Fibroblast of skin of right quadriceps (primary cell): ENCODE data around the gene ZBTB8A.
"Not testable (repeated sequence)": the region's sequence is repeated elsewhere in the genome, so short reads cannot be mapped to it uniquely, and the experiment has no call there.

Experiments used
- DNase-seq: peaks from one replicate; pipeline ENCODE4 v3.0.0-alpha.2; 2013

ZBTB8A gene

DNA sequence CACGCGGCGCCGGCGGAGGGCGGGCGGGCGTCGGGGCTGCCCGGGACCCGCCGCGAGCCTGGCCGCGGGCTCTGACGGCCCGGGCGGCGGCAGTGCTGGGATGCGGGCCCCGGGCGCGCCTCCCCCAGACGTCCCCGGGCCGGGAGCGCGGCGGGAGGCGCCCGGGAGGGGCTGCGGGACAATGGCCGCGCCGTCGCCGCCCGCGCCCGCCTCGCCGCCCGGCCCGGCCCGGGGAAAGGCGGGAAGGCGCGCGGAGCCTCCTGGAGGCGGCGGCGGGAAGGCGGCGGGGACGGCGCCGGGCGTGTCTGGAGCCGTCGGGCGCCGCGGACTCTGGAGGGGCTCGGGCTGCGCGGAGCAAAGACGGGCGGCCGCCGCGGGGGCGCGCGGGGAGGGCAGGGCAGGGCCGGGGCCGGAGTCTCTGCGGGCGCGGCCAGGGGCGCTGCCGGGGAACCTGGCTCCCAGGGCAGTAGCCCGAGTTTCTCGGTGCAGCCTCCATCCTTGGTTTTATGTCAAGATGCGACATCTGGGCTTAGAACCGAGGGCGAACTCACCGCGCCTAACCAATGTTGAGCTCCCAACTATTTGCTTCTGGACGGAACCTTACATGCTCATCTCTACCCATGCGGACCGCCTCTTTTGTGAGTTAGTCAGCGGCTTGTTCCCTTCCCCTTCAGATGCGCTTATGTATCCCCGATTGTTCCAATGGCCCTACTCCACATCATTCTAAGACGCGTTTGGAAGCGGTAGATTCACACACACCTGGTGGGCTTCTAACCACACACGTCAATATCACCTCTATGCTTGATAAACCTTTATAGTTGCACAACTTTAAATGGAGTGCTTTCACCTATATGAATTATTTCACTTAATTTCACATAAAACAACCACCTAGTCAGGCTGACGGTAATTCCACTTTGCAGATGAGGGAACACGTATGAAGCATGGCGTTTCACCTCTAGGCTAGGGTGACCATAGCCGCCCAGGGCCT, 651 bp downstream of the ZBTB8A start:
- DNase-seq, result peak; percentile 40

DNA sequence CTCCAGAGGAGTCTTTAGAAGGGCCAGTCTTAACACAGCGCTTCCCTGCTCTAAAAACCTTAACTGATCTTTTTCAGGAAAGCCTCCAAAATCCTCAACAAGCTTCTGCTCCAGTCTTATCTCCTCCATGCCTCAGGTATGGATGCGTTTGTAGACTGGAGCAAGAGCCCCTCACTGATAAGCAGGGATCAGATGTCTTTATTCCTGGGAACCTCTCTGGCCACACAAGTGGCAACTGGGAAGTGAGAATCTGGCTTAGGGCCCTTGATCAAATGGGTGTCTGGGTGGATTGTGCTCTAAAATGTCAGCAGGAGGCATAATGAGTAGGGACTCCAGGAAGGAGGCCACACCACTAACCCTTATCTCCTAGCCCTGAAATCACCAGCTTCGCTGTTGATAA, 1.4 kb downstream of the ZBTB8A start:
- no peak for DNase-seq

DNA sequence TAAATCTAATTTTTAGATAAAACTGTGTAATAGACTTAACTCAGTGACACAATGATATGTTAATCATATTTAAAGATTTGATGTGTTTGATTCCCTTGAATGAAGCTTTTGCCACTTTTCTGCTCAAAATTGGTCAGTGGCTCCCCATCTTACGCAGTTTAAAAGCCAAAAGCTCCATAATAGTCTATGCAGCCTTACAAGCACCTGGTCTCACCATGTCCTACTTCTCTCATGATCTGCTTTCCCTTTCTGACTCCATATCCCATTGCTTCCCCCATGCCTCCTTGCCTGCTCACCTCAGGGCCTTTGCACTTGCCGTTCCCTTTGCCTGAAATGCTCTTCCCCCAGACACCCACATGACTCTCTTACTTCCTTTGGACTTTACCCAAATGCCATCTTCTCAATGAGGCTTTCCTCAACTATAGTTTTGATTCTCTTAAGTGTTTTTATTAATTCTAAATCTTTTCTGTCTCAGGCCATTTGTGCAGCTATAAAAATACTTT, 1.9 kb downstream of the ZBTB8A start:
- DNase-seq, result no peak

DNA sequence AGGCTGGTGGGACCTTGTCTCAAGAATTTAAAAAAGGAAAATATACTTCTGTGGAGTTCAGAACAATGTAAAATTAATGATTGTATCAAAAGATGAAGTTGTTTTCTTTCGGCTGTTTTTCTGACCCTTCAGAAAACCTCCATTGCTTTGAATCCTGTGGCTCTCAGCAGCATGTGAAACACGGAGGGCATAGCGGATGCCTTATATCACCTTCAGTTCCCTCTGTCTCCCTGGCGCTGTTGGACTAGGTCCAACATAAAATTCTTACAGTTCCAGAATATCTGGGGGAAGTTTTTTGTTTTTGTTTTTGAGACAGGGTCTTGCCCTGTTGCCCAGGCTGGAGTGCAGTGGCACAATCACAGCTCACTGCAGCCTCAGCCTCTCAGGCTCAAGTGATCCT, 7.4 kb downstream of the ZBTB8A start:
- no peak for DNase-seq

DNA sequence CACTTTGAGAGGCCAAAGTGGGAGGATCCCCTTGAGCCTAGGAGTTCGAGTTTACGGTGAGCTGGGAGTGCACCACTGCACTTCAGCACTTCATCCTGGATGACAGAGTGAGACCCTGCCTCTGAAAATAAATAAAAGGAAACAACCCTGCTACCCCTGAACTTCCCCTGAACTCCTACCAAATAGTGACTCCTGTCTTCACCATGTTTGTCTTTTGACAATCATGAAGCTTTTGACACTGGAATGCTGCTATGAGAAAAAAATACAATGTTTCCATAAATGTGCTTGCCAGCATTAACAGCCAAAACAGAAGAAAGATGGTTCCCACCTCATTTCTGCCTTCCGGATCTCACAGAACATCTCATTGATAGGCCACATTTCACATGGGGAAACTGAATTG, 10.4 kb downstream of the ZBTB8A start:
- DNase-seq, result no peak

DNA sequence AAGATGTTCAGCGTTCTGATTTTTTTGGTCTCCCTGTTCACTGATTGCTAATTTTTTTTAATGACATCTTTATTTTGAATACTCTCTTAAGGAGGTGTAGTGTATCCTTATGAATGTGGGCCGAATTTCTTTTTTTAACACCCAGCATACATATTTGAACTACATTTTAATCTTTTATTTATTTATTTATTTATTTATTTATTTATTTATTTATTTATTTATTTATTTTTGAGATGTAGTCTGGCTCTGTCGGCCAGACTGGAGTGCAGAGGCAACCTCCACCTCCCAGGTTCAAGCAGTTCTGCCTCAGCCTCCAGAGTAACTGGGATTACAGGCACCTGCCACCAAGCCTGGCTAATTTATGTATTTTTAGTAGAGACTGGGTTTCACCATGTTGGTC, 15.1 kb downstream of the ZBTB8A start:
- no peak for DNase-seq

DNA sequence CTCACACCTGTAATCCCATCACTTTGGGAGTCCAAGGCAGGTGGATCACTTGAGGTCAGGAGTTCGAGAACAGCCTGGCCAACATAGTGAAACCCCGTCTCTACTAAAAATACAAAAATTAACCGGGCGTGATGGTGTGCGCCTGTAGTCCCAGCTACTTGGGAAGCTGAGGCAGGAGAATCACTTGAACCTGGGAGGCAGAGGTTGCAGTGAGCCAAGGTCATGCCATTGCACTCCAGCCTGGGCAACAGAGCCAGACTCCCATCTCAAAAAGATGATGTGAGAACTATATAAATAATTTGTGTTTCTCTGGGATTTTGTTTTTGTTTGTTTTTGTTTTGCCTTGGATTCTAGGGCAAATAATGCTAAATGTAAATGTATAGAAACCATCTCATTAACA, 17.8 kb downstream of the ZBTB8A start:
- DNase-seq, result not testable (repeated sequence)

DNA sequence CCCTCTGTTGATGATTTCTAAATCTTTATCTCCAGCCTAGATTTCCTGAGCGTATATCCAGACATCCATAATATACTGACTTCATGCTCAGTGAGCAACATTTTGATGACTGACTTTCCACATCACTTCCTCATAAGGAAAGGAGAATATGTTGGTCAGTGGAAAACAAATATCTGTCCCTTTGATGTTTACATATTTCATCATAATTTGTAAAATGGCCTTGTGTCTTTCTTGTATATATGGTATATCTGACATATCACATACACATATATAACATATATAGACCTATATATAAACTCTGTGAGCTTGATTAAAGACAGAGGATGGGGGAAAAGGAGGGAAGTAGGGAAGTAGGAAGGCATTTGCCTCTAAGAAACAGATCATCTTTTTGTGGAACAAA, 18.6 kb downstream of the ZBTB8A start:
- no peak for DNase-seq

DNA sequence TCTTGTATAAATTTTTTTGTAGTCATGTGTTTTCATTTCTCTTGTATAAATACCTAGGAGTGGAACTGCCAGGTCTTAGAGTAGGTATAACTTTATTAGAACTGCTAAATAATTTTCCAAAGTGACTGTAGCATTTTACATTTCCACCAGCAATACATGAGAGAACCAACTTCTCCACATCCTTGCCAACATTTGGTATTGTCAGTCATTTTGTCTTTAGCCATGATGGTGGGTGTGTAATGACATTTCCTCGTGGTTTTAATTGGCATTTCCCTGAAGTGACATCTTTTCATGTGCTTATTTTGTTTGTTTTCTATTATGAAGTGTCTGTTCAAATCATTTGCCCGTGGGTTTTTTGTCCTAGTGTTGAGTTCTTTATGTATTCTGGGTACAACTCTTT, 29.7 kb downstream of the ZBTB8A start:
- no peak for DNase-seq

DNA sequence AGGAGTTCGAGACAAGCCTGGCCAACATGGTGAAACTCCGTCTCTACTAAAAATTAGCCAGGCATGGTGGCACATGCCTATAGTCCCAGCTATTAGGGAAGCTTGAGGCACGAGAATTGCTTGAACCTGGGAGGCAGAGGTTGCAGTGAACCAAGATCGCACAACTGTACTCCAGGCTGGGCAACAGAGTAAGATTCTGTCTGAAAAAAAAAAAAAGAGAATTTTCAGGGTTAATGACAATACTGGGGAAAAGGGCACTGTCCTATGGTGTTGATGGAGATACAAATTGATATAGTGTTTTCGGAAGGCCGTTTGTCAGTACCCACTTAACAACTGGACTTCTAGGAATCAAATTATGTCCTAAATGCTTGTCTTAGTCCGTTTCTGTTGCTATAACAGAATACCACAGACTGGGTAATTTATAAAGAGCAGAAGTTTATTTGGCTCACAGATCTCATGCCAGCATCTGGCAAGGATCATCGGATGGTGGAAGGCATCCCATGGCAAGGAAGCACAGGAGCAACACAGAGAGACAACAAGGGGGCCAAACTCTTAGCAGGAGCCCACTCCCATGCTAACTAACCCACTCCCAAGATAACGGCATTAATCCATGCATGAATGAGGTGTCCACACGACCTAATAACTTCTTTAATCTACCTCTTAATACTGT, 41.3 kb downstream of the ZBTB8A start:
- DNase-seq, result no peak

DNA sequence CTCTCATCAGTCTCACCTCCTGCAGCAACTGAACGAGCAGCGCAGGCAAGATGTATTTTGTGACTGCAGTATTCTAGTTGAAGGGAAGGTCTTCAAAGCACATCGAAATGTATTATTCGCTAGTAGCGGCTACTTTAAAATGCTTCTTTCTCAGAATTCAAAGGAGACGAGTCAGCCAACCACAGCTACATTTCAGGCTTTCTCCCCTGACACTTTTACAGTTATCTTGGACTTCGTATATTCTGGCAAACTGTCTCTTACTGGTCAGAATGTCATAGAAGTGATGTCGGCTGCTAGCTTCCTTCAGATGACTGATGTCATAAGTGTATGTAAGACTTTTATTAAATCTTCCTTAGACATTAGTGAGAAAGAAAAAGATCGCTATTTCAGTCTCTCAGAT, 53.7 kb downstream of the ZBTB8A start:
- DNase-seq, result peak; percentile 68

DNA sequence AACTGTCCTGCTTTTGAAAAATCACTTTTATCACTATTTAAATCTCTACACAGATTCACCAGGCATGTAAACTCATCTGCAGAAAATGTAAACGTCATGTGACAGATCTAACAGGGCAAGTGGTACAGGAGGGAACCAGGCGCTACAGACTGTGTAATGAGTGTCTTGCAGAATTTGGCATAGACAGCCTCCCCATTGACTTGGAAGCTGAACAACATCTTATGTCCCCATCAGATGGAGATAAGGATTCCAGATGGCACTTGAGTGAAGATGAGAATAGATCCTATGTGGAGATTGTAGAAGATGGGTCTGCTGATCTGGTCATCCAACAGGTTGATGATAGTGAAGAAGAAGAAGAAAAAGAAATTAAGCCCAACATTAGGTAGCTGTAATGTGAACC, 60.8 kb downstream of the ZBTB8A start:
- no peak for DNase-seq

DNA sequence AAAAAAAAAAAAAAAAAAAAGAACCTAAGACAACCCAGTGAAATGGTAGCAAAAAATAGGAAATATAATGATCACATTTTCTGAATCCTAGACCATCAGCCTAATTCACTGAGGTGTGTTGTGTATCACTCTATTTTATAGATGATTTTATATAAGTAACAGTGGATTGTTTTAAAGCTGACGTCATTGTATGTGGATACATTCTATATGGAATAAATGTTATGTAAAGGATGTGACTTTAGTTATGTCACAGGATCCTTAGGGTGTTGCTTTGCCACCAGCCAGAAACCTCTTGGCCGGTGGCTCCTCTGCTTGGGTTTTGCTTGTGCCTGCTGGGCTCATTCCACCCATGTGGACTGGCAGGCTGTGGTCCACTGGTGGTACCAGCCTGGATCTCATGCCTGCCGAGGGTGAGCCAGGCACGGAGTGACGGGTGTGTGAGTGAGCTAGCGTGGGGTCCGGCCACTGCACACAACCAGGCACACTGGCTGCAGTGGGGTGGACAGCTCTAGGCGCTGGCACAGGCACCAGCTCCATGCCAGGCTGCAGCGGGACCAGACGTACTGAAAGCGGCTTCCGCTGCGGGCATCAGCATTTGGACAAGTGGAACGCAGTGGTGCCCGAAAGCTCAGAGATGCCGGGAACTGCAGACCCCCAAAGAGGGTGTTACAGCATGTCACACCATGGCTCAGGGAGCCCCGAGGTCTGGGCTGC, 66.6 kb downstream of the ZBTB8A start:
- DNase-seq, result no peak

DNA sequence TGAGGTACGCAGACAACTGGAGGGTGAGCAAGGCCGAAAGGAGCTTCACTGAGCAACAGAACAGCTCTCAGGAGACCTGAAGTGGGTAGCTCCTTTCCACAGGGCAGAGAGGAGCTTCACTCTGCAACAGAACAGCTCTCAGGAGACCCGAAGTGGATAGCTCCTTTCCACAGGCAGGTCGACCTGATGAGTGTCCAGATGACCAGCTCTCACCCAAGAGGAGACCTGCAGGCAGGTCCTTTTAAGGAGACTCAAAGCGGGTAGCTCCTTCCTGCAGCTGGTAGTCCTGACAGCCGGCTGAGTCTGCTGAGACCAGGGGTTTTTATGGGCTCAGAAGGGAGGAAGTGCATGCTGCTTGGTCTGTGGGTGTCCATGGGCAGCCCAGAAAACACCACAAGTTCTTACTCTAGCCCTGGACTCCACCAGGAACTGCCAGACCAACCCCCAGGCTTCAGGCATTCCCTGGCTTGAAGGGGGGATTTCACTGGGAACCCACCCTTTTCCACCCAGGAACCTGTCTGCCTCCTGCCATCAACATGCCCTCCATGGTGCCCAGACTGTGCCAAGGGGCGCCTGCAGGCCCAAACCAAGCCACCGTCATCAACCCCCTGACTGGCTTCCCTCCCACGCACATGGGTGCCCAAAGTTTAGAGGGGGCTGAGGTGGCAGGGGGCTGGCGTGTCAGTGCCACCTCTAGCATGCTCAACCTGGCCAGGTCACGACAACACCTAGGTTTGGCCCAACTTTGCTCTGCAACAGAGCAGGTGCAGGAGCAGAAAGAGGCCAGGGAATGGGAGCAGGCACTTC, 67.5 kb downstream of the ZBTB8A start:
- DNase-seq, result no peak

DNA sequence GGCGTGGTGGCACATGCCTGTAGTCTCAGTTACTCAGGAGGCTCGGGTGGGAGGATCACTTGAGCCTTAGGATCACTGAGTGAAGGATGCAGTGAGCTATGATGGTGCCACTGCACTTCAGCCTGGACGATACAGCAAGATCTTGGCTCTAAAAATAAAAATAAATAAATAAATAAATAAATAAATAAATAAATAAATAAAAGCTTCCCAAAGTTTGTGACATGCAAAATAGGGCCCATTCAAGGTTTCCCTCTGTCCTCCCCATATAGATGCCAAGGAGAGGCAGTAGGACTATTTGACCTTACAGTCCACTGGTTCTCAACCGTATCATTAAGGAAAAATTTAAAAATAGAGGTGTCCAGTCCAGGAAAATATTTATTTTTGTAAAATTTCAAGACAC, 70.0 kb downstream of the ZBTB8A start:
- DNase-seq, result no peak

DNA sequence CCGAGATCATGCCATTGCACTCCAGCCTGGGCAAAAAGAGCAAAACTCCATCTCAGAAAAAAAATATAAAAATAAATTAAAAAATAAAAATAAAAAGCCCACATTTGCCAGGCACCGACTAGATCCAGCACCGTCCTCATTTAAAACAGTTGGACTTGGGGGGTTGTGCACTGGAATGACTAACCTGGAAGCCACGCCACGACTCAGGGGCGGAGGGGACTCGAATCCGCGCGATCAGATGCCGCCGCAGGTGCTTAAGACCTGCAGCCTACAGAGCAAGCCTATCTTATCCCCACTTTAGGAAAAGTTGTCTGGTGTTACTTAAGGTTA, 72.6 kb downstream of the ZBTB8A start:
- no peak for DNase-seq

DNA sequence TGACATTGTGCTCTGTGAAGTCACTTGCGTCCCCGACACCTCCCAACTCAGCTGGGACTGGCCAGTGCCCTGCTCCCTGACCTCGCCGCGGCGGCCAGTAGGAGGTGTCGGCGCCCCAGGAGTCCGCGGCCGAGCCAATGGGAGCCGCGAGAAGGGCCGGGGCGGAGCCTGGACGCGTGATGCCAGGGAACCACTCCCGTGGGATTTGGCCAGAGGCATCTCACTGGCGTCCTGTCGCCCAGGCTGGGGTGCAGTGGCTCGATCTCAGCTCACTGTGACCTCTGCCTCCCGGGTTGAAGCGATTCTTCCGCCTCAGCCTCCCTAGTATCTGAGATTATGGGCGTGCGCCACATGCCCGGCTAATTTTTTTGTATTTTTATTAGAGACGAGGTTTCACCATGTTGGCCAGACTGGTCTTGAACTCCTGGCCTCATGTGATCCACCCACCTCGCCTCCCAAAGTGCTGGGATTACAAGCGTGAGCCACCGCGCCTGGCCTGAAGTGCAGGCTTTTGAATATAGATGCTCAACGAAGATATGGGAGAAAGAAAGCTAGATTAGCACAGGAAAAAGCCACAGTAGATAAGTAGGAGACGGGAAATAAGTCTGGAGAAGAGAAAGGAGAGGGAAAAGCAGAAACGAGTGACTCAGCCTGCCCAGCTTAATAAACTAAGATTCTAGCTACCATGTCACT, 73.1 kb downstream of the ZBTB8A start:
- DNase-seq, result peak; percentile 61

DNA sequence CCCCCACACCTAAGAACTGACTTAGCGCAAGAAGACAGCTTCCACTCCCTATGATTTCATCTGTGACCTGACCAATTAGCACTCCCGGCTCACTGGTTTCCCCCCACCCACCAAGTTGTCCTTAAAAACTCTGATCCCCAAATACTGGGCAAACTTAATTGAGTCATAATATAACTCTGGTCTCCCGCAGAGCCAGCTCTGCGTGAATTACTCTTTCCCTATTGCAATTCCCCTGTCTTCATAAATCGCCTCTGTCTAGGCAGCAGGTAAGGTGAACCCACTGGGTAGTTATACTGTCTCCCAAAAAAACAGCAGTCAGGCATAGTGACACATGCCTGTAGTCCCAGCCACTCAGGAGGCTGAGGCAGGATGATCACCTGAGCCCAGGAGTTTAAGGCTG, 74.2 kb downstream of the ZBTB8A start:
- DNase-seq, result no peak

DNA sequence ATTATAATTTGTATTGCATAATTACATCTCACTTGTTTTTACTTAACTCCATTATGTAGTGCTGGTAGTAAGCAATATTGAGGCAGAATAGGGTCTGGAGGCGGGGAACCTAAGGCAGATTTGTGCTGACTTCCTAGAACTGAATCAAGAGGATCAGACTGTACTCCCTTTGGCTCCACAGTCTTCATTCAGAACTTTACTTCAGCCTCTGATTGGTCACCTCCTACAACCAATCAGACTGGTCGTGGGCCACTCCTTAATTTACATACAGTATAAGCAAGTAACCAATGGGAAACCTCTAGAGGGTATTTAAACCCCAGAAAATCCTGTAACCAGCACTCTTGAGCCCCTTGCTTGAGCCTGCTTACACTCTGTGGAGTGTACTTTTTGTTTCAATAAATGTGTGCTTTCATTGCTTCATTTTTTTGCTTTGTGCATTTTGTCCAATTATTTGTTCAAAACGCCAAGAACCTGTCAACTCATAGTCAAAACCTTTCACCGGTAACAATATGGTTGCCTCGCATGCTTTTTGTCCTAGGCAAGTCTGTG, 79.5 kb downstream of the ZBTB8A start:
- no peak for DNase-seq

DNA sequence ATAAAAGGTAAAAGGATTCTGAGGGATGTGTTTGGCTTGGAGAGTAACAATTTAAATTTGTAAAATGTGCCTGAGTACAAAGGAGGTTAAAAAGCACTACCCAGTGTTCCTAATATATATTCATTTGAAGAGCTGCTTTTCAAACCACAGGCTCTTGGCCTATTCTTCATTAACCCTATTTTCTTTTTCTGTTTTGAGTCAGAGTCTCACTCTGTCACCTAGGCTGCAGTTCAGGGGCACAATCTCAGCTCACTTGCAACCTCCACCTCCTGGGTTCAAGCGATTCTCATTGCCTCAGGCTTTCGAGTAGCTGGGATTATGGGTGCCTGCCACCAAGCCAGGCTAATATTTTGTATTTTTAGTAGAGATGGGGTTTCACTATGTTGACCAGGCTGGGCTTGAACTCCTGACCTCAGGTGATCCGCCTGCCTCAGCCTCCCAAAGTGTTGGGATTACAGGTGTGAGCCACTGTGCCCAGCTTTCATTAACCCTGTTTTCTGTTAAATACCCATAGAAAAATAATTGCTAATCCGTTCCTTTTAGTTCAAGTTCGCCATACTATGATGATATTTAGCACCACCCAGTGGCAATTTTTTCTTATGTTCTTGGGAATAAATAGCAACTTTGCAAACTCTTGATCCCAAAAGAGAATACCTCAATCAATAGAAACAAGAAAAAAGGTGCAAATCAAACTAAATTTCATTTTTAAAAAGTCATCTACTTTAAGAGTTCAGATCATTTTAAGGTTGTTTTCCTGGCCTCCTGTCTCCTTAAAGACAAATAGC, 80.7 kb downstream of the ZBTB8A start:
- DNase-seq, result peak; percentile 14

DNA sequence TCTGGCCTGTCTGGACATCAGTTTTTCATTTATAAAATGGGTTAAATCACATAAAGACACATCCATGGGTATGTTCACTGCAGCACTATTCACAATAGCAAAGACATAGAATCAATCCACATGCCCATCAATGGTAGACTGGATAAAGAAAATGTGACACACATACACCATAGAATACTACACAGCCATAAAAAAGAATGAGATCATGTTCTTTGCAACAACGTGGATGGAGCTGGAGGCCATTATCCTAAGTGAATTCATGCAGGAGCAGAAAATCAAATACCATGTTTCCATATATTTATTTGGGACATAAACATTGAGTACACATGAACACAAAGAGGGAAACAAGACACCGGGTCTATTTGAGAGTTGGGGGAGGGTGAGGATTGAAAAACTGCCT, 83.0 kb downstream of the ZBTB8A start:
- DNase-seq, result no peak
